ENCODE measurements around the gene IMPACT. TPM values are rescaled to one million over a fixed set of nuclear protein-coding genes. Genes with fewer than 3 reads are reported as not detected.

The IMPACT gene
- total RNA-seq, 1 donor from 2014 or later: 31.5 TPM

- no peak for TF ChIP-seq CTCF (IDR thresholded peaks at IDR 0.05; ENCODE audit: insufficient read depth, low read length, poor library complexity, severe bottlenecking)
- Histone ChIP-seq H3K4me3 (ENCODE audit: low read depth, low read length) (no peak overlapping the region), H3K36me3 (ENCODE audit: control insufficient read depth, insufficient read depth, low read length) (no peaks in the 10 kb centered on the region), H3K27me3 (ENCODE audit: control insufficient read depth, insufficient read depth, low read length) (no peaks in the 10 kb centered on the region)
- DNase-seq (ENCODE audit: low read depth): no peak
Observed at GRCh38 chr18:24413148-24413547, 13.3 kb upstream of the IMPACT start.

- no peak for DNase-seq (ENCODE audit: low read depth)
- H3K36me3 ChIP-seq (ENCODE audit: control insufficient read depth, insufficient read depth, low read length): no peaks in the 10 kb centered on the region
- no peaks in the 10 kb centered on the region for H3K27me3 ChIP-seq (ENCODE audit: control insufficient read depth, insufficient read depth, low read length)
- no peak for TF ChIP-seq CTCF (IDR thresholded peaks at IDR 0.05; ENCODE audit: insufficient read depth, low read length, poor library complexity, severe bottlenecking)
- H3K4me3 ChIP-seq (ENCODE audit: low read depth, low read length): no peak overlapping the region
Observed at GRCh38 chr18:24414349-24415003, 12.0 kb upstream of the IMPACT start.

- H3K36me3 ChIP-seq (ENCODE audit: control insufficient read depth, insufficient read depth, low read length): no peaks in the 10 kb centered on the region
Observed at GRCh38 chr18:24417480-24417879, 9.0 kb upstream of the IMPACT start.

GRCh38 chr18:24420551-24420950 is 5.9 kb upstream of the IMPACT start:
- no peak for DNase-seq (ENCODE audit: low read depth)
- Histone ChIP-seq H3K4me3 (ENCODE audit: low read depth, low read length) (no peak overlapping the region), H3K36me3 (ENCODE audit: control insufficient read depth, insufficient read depth, low read length) (no peaks in the 10 kb centered on the region), H3K27me3 (ENCODE audit: control insufficient read depth, insufficient read depth, low read length) (no peaks in the 10 kb centered on the region)
- TF ChIP-seq CTCF (IDR thresholded peaks at IDR 0.05; ENCODE audit: insufficient read depth, low read length, poor library complexity, severe bottlenecking): no peak

More at GRCh38 chr18:24417480-24417879, 9.0 kb upstream of the IMPACT start:
- no peak for TF ChIP-seq CTCF (IDR thresholded peaks at IDR 0.05; ENCODE audit: insufficient read depth, low read length, poor library complexity, severe bottlenecking)
- no peaks in the 10 kb centered on the region for H3K27me3 ChIP-seq (ENCODE audit: control insufficient read depth, insufficient read depth, low read length)
- no peak overlapping the region for H3K4me3 ChIP-seq (ENCODE audit: low read depth, low read length)
- no peak for DNase-seq (ENCODE audit: low read depth)

- H3K4me3 ChIP-seq (ENCODE audit: low read depth, low read length): no peak overlapping the region
- no peak for TF ChIP-seq CTCF (IDR thresholded peaks at IDR 0.05; ENCODE audit: insufficient read depth, low read length, poor library complexity, severe bottlenecking)
- H3K36me3 ChIP-seq (ENCODE audit: control insufficient read depth, insufficient read depth, low read length): no peaks in the 10 kb centered on the region
- H3K27me3 ChIP-seq (ENCODE audit: control insufficient read depth, insufficient read depth, low read length): no peaks in the 10 kb centered on the region
- no peak for DNase-seq (ENCODE audit: low read depth)
Observed at GRCh38 chr18:24421831-24422230, 4.6 kb upstream of the IMPACT start.

- H3K36me3 ChIP-seq (ENCODE audit: control insufficient read depth, insufficient read depth, low read length): no peaks in the 10 kb centered on the region
- H3K27me3 ChIP-seq (ENCODE audit: control insufficient read depth, insufficient read depth, low read length): no peaks in the 10 kb centered on the region
- H3K4me3 ChIP-seq (ENCODE audit: low read depth, low read length): peak overlapping the region; percentile 67
- DNase-seq (ENCODE audit: low read depth): no peak
- TF ChIP-seq CTCF (IDR thresholded peaks at IDR 0.05; ENCODE audit: insufficient read depth, low read length, poor library complexity, severe bottlenecking): no peak
Observed at GRCh38 chr18:24426073-24426397, 435 bp upstream of the IMPACT start.
